Measurements from ENCODE around the gene GPI. TPM values are rescaled to one million over a fixed set of nuclear protein-coding genes. Genes with fewer than 3 reads are reported as not detected.
A peak's percentile ranks its signal among the peaks of the same experiment; 100 is the strongest.

Gene GPI
- total and polyA plus RNA-seq, 9 of the 15 experiments (the other 6 are each of a cell fraction or from before 2014, with no cell fraction given): 88.3 to 358 (median 122) TPM

- TF ChIP-seq ZBTB40 (IDR thresholded peaks at IDR 0.05): peak; percentile 12; the same call in 1 of the 2 replicates
- TF ChIP-seq ZBTB40 (CRISPR knock-in tag; IDR thresholded peaks at IDR 0.05): no peak
- TF ChIP-seq HDAC1 (IDR thresholded peaks at IDR 0.05): 0 out of 4 replicates have a peak, but pooled peaks of 1 of the 2 experiments have one; percentile 5
- TF ChIP-seq EP400 (IDR thresholded peaks at IDR 0.05): 0 out of 2 replicates have a peak, but pooled peaks have one; percentile 3
- TF ChIP-seq SMAD2 (IDR thresholded peaks at IDR 0.05; ENCODE audit: low read depth, low read length): no peak
- peak; percentile 32 for TF ChIP-seq USF1 (CRISPR knock-in tag; IDR thresholded peaks at IDR 0.05)
- no peak for TF ChIP-seq JUN (IDR thresholded peaks at IDR 0.05; ENCODE audit: borderline replicate concordance, low read depth, low read length)
- no peak for TF ChIP-seq JUN (CRISPR knock-in tag; IDR thresholded peaks at IDR 0.05; ENCODE audit: borderline replicate concordance)
- TF ChIP-seq MAX (CRISPR knock-in tag; IDR thresholded peaks at IDR 0.05): 0 out of 2 replicates have a peak, but pooled peaks have one; percentile 17
These were observed 550 bp upstream of the GPI start (continued) for GRCh38 chr19:34364462-34364829.

All from K562 (cell line).